GM19438 (cell line): ENCODE results near the gene SOCS2.
"Not testable (repeated sequence)": the region's sequence is repeated elsewhere in the genome, so short reads cannot be mapped to it uniquely, and the experiment has no call there.

ENCODE experiments used
- ATAC-seq: cut with Tn5 transposase; IDR thresholded peaks from one replicate; pipeline ENCODE4 v1.9.1; 2021; ENCODE audit warnings: low read depth; ENCODE audit not compliant: unreplicated experiment

SOCS2 gene

DNA sequence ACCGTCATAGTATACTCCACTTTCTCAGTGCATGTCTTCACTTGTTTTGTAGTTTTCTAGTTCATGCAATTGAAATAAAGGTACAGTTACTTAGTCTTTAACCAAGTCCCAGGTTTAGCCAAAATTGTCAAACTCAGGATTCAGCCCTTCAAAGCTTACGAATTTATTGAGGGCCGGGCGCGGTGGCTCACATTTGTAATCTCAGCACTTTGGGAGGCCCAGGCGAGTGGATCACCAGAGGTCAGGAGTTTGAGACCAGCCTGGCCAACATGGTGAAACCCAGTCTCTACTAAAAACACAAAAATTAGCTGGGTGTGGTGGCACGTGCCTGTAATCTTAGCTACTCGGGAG lies 52.8 kb downstream of the SOCS2 start:
- ATAC-seq, result not testable (repeated sequence)

DNA sequence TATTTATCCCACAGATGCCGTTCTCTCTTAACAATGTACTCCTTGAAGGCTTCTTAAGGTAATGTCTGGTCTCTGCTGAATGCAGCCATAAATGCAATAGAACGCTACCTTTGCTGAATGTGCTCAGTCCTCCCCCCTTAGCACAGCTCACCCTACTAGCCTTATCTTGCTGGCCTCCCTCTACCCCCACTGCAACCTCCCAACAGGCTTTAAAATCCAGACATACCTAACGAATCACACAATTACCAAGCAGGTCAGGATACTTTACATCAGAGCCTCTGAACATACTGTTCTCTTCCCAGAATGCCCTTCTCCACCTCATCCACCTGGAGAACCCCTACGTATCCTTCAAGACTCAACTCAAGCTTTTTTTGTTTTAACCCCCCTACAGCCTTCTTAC lies 53.7 kb downstream of the SOCS2 start:
- ATAC-seq, result no peak
